ENCODE results near the gene TRIM31. TPM values are rescaled to one million over a fixed set of nuclear protein-coding genes. Genes with fewer than 3 reads are reported as not detected.

TRIM31 gene
- total and polyA plus RNA-seq, 10 of the 15 experiments (the other 5 are each of a cell fraction or from before 2014, with no cell fraction given): 0.09 to 20.5 (median 0.31) TPM; not detected in 3

- POLR2A ChIA-PET: no interaction called here
- SMC1A ChIA-PET (ENCODE audit: uncharacterized antibody, unreplicated experiment): no interaction called here
- BruUV-seq (replicated peaks): no TSS peak
- Histone ChIP-seq H3K79me2 (ENCODE audit: control insufficient read depth, insufficient read depth, low read length) (no peaks in the 10 kb centered on the region), H4K20me1 (ENCODE audit: control insufficient read depth, insufficient read depth) (no peaks in the 10 kb centered on the region), H3K36me3 (ENCODE audit: control insufficient read depth in 2 of 2, insufficient read depth in 2 of 2, low read length in 1 of 2) (no peaks in the 10 kb centered on the region), H3K27ac (ENCODE audit: control insufficient read depth, insufficient read depth) (no peak within 1 kb of the TSS), H3K4me3 (no peak within 1 kb of the TSS), H3K9ac (ENCODE audit: control insufficient read depth, insufficient read depth, low read length) (no peak within 1 kb of the TSS), H3K27me3 (replicated peaks in 1 of 2; ENCODE audit: control insufficient read depth in 2 of 2, insufficient read depth in 2 of 2, low read length in 1 of 2) (peaks cover 4 to 19% of the 10 kb centered on the region in 2 experiments), H3K4me1 (ENCODE audit: control insufficient read depth, insufficient read depth, low read length) (no peaks in the 10 kb centered on the region), H2AFZ (ENCODE audit: control insufficient read depth, low read depth, low read length) (no peak within 1 kb of the TSS), H3K9me3 (replicated peaks; ENCODE audit: control insufficient read depth, insufficient read depth, low read length) (no peaks in the 10 kb centered on the region), H3K4me2 (ENCODE audit: control insufficient read depth, insufficient read depth) (no peak within 1 kb of the TSS)
- FAIRE-seq: no peak
- TF ChIP-seq SUZ12 (IDR thresholded peaks at IDR 0.05; ENCODE audit: unreplicated experiment): peak; percentile 34
- TF ChIP-seq ZNF622 (IDR thresholded peaks at IDR 0.05): no peak
- TF ChIP-seq POU2F2 (IDR thresholded peaks at IDR 0.05; ENCODE audit: borderline replicate concordance, low read depth, low read length): no peak
- no peak for TF ChIP-seq NR2F1 (conservative IDR thresholded peaks at IDR 0.05)
- intact Hi-C loops (cut with micrococcal nuclease; ENCODE audit: unreplicated experiment): no loop called here
- no peak for ATAC-seq
- RAD21 ChIA-PET (ENCODE audit: unreplicated experiment): no interaction called here
- CTCF ChIA-PET: interaction anchor here (0.7 kb wide), 1 partner anchor 28 kb away, joined by 3 read pairs; no protein-coding TSS in a partner anchor
- in situ Hi-C loops (cut with MboI): no loop called here
- 17% methylated on average over 60 of the region's 64 CpGs for WGBS (ENCODE audit: insufficient coverage, insufficient replicate concordance, low lambda C conversion rate, missing lambda C conversion rate)
- no peak for DNase-seq (ENCODE audit: low read depth, low spot score)
These were observed 37.6 kb downstream of the TRIM31 start, which contains the start of gene RNF39 for GRCh38 chr6:30075094-30075789. TSS of gene RNF39 (minus strand) at chr6:30075769. CDS start at chr6:30075585, 184 bp downstream.

GRCh38 chr6:30074331-30075093 lies 38.4 kb downstream of the TRIM31 start:
- intact Hi-C loops (cut with micrococcal nuclease; ENCODE audit: unreplicated experiment) (no loop called here), in situ Hi-C loops (cut with MboI) (no loop called here)
- DNase-seq (ENCODE audit: low read depth, low spot score) (no peak), FAIRE-seq (no peak), ATAC-seq (no peak)
- Histone ChIP-seq H3K9me3 (replicated peaks; ENCODE audit: control insufficient read depth, insufficient read depth, low read length) (no peaks in the 10 kb centered on the region), H3K4me2 (ENCODE audit: control insufficient read depth, insufficient read depth) (no peak overlapping the region), H3K27me3 (replicated peaks in 1 of 2; ENCODE audit: control insufficient read depth in 2 of 2, insufficient read depth in 2 of 2, low read length in 1 of 2) (peaks cover 4 to 19% of the 10 kb centered on the region in 2 experiments), H3K9ac (ENCODE audit: control insufficient read depth, insufficient read depth, low read length) (no peak overlapping the region), H3K79me2 (ENCODE audit: control insufficient read depth, insufficient read depth, low read length) (no peaks in the 10 kb centered on the region), H2AFZ (ENCODE audit: control insufficient read depth, low read depth, low read length) (no peak overlapping the region), H3K27ac (ENCODE audit: control insufficient read depth, insufficient read depth) (no peak overlapping the region), H4K20me1 (ENCODE audit: control insufficient read depth, insufficient read depth) (no peaks in the 10 kb centered on the region), H3K36me3 (ENCODE audit: control insufficient read depth in 2 of 2, insufficient read depth in 2 of 2, low read length in 1 of 2) (no peaks in the 10 kb centered on the region), H3K4me1 (ENCODE audit: control insufficient read depth, insufficient read depth, low read length) (no peaks in the 10 kb centered on the region), H3K4me3 (no peak overlapping the region)
- ChIA-PET SMC1A (ENCODE audit: uncharacterized antibody, unreplicated experiment) (no interaction called here), RAD21 (ENCODE audit: unreplicated experiment) (no interaction called here), POLR2A (no interaction called here), CTCF (no interaction called here)
- 35% methylated on average over 25 of the region's 37 CpGs for WGBS (ENCODE audit: insufficient coverage, insufficient replicate concordance, low lambda C conversion rate, missing lambda C conversion rate)
- BruUV-seq (replicated peaks): no TSS peak
- TF ChIP-seq ZBTB33 (IDR thresholded peaks at IDR 0.05) (no peak), ELK1 (IDR thresholded peaks at IDR 0.05; ENCODE audit: low read depth, low read length) (no peak), JUND (IDR thresholded peaks at IDR 0.05; ENCODE audit: low read depth, low read length) (no peak), ETV6 (conservative IDR thresholded peaks at IDR 0.05 in 1 of 2, IDR thresholded peaks at IDR 0.05 in 1 of 2; ENCODE audit: borderline replicate concordance in 1 of 2, low read depth in 1 of 2) (no peak), BCL3 (IDR thresholded peaks at IDR 0.05; ENCODE audit: borderline replicate concordance, insufficient read depth, low read depth, low read length, poor library complexity, severe bottlenecking) (no peak), ASH2L (IDR thresholded peaks at IDR 0.05; ENCODE audit: borderline replicate concordance, low read depth) (no peak)

Data from GM12878 (cell line).